Neuron (in vitro differentiated cells): Measurements from ENCODE around the gene NUP88.
"Not testable (repeated sequence)": the region's sequence is repeated elsewhere in the genome, so short reads cannot be mapped to it uniquely, and the experiment has no call there.

Source experiments
- H2AFZ ChIP-seq: one replicate; pipeline ENCODE4 v1.6.1; 2013; ENCODE audit warnings: low read depth, mild to moderate bottlenecking, inconsistent platforms, low read length, moderate library complexity
- H3K27me3 ChIP-seq: one replicate; pipeline ENCODE4 v1.6.1; 2013; ENCODE audit warnings: low read length; ENCODE audit not compliant: insufficient read depth
- H3K36me3 ChIP-seq: one replicate; pipeline ENCODE4 v1.6.1; 2013; ENCODE audit warnings: low read length; ENCODE audit not compliant: insufficient read depth
- H3K4me1 ChIP-seq: one replicate; pipeline ENCODE4 v1.6.1; 2013; ENCODE audit warnings: low read length; ENCODE audit not compliant: insufficient read depth
- H3K4me3 ChIP-seq: 2 replicates; pipeline ENCODE4 v1.5.1; 2013; ENCODE audit warnings: mild to moderate bottlenecking, low read length, moderate library complexity
- H3K9me3 ChIP-seq: one replicate; pipeline ENCODE4 v1.6.1; 2013; ENCODE audit warnings: low read length

Gene NUP88

GRCh38 chr17:5431949-5432556, 12.6 kb upstream of the NUP88 start:
- no peak overlapping the region for H2AFZ ChIP-seq
- H3K27me3 ChIP-seq: no peaks in the 10 kb centered on the region
- no peaks in the 10 kb centered on the region for H3K9me3 ChIP-seq
- H3K4me3 ChIP-seq: no peak overlapping the region
- H3K36me3 ChIP-seq: peaks cover 84% of the 10 kb centered on the region
- no peaks in the 10 kb centered on the region for H3K4me1 ChIP-seq

GRCh38 chr17:5431234-5431633, 11.8 kb upstream of the NUP88 start:
- not testable (repeated sequence) for H3K9me3 ChIP-seq, H3K4me1 ChIP-seq, H2AFZ ChIP-seq, H3K27me3 ChIP-seq, H3K4me3 ChIP-seq
- H3K36me3 ChIP-seq: peaks cover 78% of the 10 kb centered on the region

- H3K9me3 ChIP-seq: no peaks in the 10 kb centered on the region
- H3K4me3 ChIP-seq: no peak overlapping the region
- H3K36me3 ChIP-seq: peaks cover 83% of the 10 kb centered on the region
- H3K27me3 ChIP-seq: no peaks in the 10 kb centered on the region
- no peaks in the 10 kb centered on the region for H3K4me1 ChIP-seq
- H2AFZ ChIP-seq: no peak overlapping the region
These were observed 11.0 kb upstream of the NUP88 start for GRCh38 chr17:5430413-5430999.

GRCh38 chr17:5429191-5429887, 9.9 kb upstream of the NUP88 start:
- Histone ChIP-seq H3K36me3 (peaks cover 84% of the 10 kb centered on the region), H3K27me3 (no peaks in the 10 kb centered on the region), H2AFZ (no peak overlapping the region), H3K4me1 (no peaks in the 10 kb centered on the region), H3K4me3 (no peak overlapping the region), H3K9me3 (no peaks in the 10 kb centered on the region)

- Histone ChIP-seq H3K36me3 (peaks cover 85% of the 10 kb centered on the region), H2AFZ (no peak overlapping the region), H3K4me3 (no peak overlapping the region), H3K27me3 (no peaks in the 10 kb centered on the region), H3K9me3 (no peaks in the 10 kb centered on the region), H3K4me1 (peaks cover 13% of the 10 kb centered on the region)
These were observed 6.4 kb upstream of the NUP88 start for GRCh38 chr17:5425826-5426225.

- peaks cover 13% of the 10 kb centered on the region for H3K4me1 ChIP-seq
- H3K36me3 ChIP-seq: peaks cover 78% of the 10 kb centered on the region
These were observed 5.4 kb upstream of the NUP88 start for GRCh38 chr17:5424909-5425308.

GRCh38 chr17:5422505-5422904, 3.0 kb upstream of the NUP88 start:
- Histone ChIP-seq H3K36me3 (peaks cover 54% of the 10 kb centered on the region), H2AFZ (no peak overlapping the region)

More at GRCh38 chr17:5424909-5425308, 5.4 kb upstream of the NUP88 start:
- no peaks in the 10 kb centered on the region for H3K27me3 ChIP-seq
- no peaks in the 10 kb centered on the region for H3K9me3 ChIP-seq
- no peak overlapping the region for H2AFZ ChIP-seq
- no peak overlapping the region for H3K4me3 ChIP-seq

GRCh38 chr17:5419959-5420653, 644 bp upstream of the NUP88 start, which contains the start of gene RPAIN:
RPAIN (plus strand) TSS chr17:5420182; CDS start chr17:5420211, 29 bp downstream.
- Histone ChIP-seq H3K9me3 (no peaks in the 10 kb centered on the region), H3K4me3 (peak within 1 kb of the TSS; percentile 87), H3K4me1 (peaks cover 23% of the 10 kb centered on the region)

More at GRCh38 chr17:5422505-5422904, 3.0 kb upstream of the NUP88 start:
- Histone ChIP-seq H3K4me3 (no peak overlapping the region), H3K27me3 (no peaks in the 10 kb centered on the region), H3K9me3 (no peaks in the 10 kb centered on the region), H3K4me1 (peaks cover 19% of the 10 kb centered on the region)

GRCh38 chr17:5418858-5419355, 555 bp downstream of the NUP88 start:
- peaks cover 48% of the 10 kb centered on the region for H3K36me3 ChIP-seq

More at GRCh38 chr17:5419959-5420653, 644 bp upstream of the NUP88 start, which contains the start of gene RPAIN:
- Histone ChIP-seq H3K36me3 (peaks cover 52% of the 10 kb centered on the region), H3K27me3 (no peaks in the 10 kb centered on the region), H2AFZ (peak within 1 kb of the TSS; percentile 73)

GRCh38 chr17:5416901-5417300, 2.6 kb downstream of the NUP88 start:
- H3K4me3 ChIP-seq: no peak overlapping the region
- no peaks in the 10 kb centered on the region for H3K27me3 ChIP-seq
- no peaks in the 10 kb centered on the region for H3K9me3 ChIP-seq
- H3K36me3 ChIP-seq: peaks cover 48% of the 10 kb centered on the region
- peaks cover 18% of the 10 kb centered on the region for H3K4me1 ChIP-seq
- no peak overlapping the region for H2AFZ ChIP-seq

More at GRCh38 chr17:5418858-5419355, 555 bp downstream of the NUP88 start:
- peak overlapping the region; percentile 87 for H3K4me3 ChIP-seq
- peaks cover 23% of the 10 kb centered on the region for H3K4me1 ChIP-seq
- H3K27me3 ChIP-seq: no peaks in the 10 kb centered on the region
- no peaks in the 10 kb centered on the region for H3K9me3 ChIP-seq
- no peak overlapping the region for H2AFZ ChIP-seq

- H3K9me3 ChIP-seq: no peaks in the 10 kb centered on the region
- no peak overlapping the region for H2AFZ ChIP-seq
- H3K4me1 ChIP-seq: peaks cover 9% of the 10 kb centered on the region
- no peaks in the 10 kb centered on the region for H3K27me3 ChIP-seq
- peaks cover 66% of the 10 kb centered on the region for H3K36me3 ChIP-seq
- H3K4me3 ChIP-seq: no peak overlapping the region
These were observed 5.8 kb downstream of the NUP88 start for GRCh38 chr17:5413682-5414081.

- peaks cover 86% of the 10 kb centered on the region for H3K36me3 ChIP-seq
- no peak overlapping the region for H2AFZ ChIP-seq
- H3K4me3 ChIP-seq: no peak overlapping the region
- no peaks in the 10 kb centered on the region for H3K4me1 ChIP-seq
- H3K27me3 ChIP-seq: no peaks in the 10 kb centered on the region
- no peaks in the 10 kb centered on the region for H3K9me3 ChIP-seq
These were observed 8.7 kb downstream of the NUP88 start for GRCh38 chr17:5410594-5411272.
